Transverse colon (tissue), 4 donors: ENCODE measurements around the gene SASH1. TPM values are rescaled to one million over a fixed set of nuclear protein-coding genes. Genes with fewer than 3 reads are reported as not detected.
A peak's percentile ranks its signal among the peaks of the same experiment; 100 is the strongest.

Experiments used
- DNase-seq: peaks from one replicate; pipeline ENCODE4 v3.0.0-alpha.2; 2019
- H3K27ac ChIP-seq, 4 donors: fragments of 200-600 bp; sonication (generic); 2 replicates each; pipeline ENCODE4 v1.5.1; 2016 to 2018; ENCODE audit warnings: inconsistent platforms in 4 of 4
- H3K27me3 ChIP-seq: fragments of 200-600 bp; sonication (generic); 2 replicates; pipeline ENCODE4 v1.5.1; 2017; ENCODE audit warnings: inconsistent platforms
- H3K36me3 ChIP-seq, 4 donors: fragments of 200-600 bp; sonication (generic); 2 replicates each; pipeline ENCODE4 v1.5.1; 2017 to 2019; ENCODE audit warnings: inconsistent platforms in 4 of 4
- H3K4me1 ChIP-seq, 4 donors: fragments of 200-600 bp; sonication (generic); 2 replicates each; pipeline ENCODE4 v1.5.1; 2017 to 2020; ENCODE audit warnings: inconsistent platforms in 4 of 4
- H3K4me3 ChIP-seq, 4 donors: fragments of 200-600 bp; sonication (generic); 1 replicate in 1 of 4; 2 replicates in 3 of 4; pipeline versions ENCODE4 v1.5.1 to v1.6.1; 2017 to 2019; ENCODE audit warnings: inconsistent platforms in 4 of 4
- H3K9me3 ChIP-seq, 2 donors: fragments of 200-600 bp; sonication (generic); 2 replicates each; pipeline ENCODE4 v1.5.1; 2017 to 2019; ENCODE audit warnings: inconsistent platforms in 2 of 2
- CTCF ChIP-seq, 5 experiments: fragments of 200-600 bp in 3 of 5; fragments of 450-650 bp in 2 of 5; sonication (generic) in 3 of 5; IDR thresholded peaks; 1 replicate in 2 of 5; 2 replicates in 3 of 5; pipeline ENCODE4 v1.5.1; 2016 to 2017; ENCODE audit warnings: antibody characterized with exemption in 5 of 5, inconsistent platforms in 3 of 5, mild to moderate bottlenecking in 2 of 5, moderate library complexity in 1 of 5
- EP300 ChIP-seq: sonication (generic); formaldehyde crosslinking; IDR thresholded peaks from one replicate; pipeline ENCODE4 v1.6.1; 2017; ENCODE audit warnings: antibody characterized with exemption, low read depth
- POLR2A ChIP-seq: fragments of 450-650 bp; IDR thresholded peaks from one replicate; pipeline ENCODE4 v1.6.1; 2016; ENCODE audit warnings: antibody characterized with exemption, mild to moderate bottlenecking, moderate library complexity
- POLR2AphosphoS5 ChIP-seq, 3 donors: sonication (generic); formaldehyde crosslinking; IDR thresholded peaks; one replicate each; pipeline ENCODE4 v1.6.1; 2016; ENCODE audit warnings: antibody characterized with exemption in 3 of 3
- WGBS, 2 donors: methylation state at CpG; one replicate each; pipeline ENCODE4 v1.1.5; 2018; ENCODE audit warnings: low coverage in 1 of 2; 5-methylcytosine and 5-hydroxymethylcytosine counted together
- in situ Hi-C, 4 donors: fragments of 200-750 bp; cut with MboI; loops; one replicate each; pipeline versions ENCODE4 v1.15.0 to v1.15.1; 2017; ENCODE audit warnings: low sequenced_read_pairs in 3 of 4, low pct_ligation_motif_present in 1 of 4, low pct_unique_long_range_greater_than_20kb in 1 of 4
- intact Hi-C: fragments of 100-400 bp; cut with DNase I; formaldehyde crosslinking; loops from one replicate; pipeline ENCODE4 v1.15.1; 2023; ENCODE audit warnings: low total_unique reads
- total RNA-seq, 4 donors: library from RNA; depleted of rRNA; stranded (reverse); fragments of >200 nt; gene quantifications; one replicate each; pipeline ENCODE4 v1.1.0, GENCODE V29; 2016

SASH1 gene
- total RNA-seq, 4 donors from 2014 or later, result 16.5 to 71.6 (median 28.7) TPM

GRCh38 chr6:148518511-148519156 lies 176.0 kb downstream of the SASH1 start:
- H3K4me3 ChIP-seq, result no peak overlapping the region
- TF ChIP-seq EP300 (no peak), POLR2A (no peak), CTCF (IDR thresholded peaks at IDR 0.05) (no peak), POLR2AphosphoS5 (IDR thresholded peaks at IDR 0.05) (no peak)
- intact Hi-C loops (no loop called here), in situ Hi-C loops (no loop called here)
- DNase-seq, result no peak
- H3K4me1 ChIP-seq, result peaks cover 6 to 35% (median 18%) of the 10 kb centered on the region in 4 donors
- peak overlapping the region; percentile 33 to 66 (median 59) for H3K27ac ChIP-seq
- no peaks in the 10 kb centered on the region for H3K9me3 ChIP-seq
- H3K27me3 ChIP-seq, result no peaks in the 10 kb centered on the region
- 38 to 45% methylated on average over 3 to 12 of the region's 12 CpGs for WGBS, 2 donors
- no peaks in the 10 kb centered on the region for H3K36me3 ChIP-seq

DNA sequence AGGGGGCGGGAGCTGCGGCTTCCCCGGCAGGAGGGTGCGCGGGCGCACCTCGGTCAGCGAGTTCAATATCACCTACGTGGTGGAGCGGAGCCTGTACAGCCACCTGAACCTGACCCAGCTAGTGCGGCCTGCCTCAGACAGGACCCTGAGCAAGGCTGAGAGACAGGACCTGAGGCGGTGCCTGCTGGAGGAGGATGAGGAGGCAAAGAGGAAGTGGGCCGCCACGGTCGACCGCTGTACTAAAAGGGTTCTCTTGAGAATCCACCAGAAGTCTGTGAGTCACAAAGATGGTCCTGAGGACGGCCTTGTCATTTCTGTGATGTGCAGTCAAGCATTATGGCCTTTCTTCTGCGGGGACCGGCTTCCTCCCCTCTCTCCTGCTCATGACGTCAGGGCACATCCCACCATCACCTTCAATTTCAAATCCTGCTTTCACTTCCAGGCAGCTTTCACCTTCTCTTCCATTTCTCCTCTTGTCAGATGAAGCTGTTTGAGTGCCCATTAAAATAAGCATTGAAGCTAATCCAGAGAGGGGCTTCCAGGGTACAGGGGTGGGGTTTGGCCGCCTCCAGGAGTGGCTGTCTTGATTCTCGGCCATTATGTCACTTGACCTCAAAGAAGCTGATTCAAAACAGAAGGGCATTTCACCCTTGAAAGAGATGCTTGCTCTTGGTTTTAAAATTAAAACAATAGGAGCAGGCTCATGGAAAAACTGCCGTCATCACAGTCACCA lies 177.6 kb downstream of the SASH1 start:
- Histone ChIP-seq H3K9me3 (no peaks in the 10 kb centered on the region), H3K4me3 (no peak overlapping the region), H3K27me3 (no peaks in the 10 kb centered on the region), H3K27ac (peak overlapping the region; percentile 50 to 63 (median 53)), H3K4me1 (peaks cover 6 to 36% (median 19%) of the 10 kb centered on the region in 4 donors), H3K36me3 (no peaks in the 10 kb centered on the region)
- 78 to 83% methylated on average over 4 to 23 of the region's 23 CpGs for WGBS, 2 donors
- intact Hi-C loops, result no loop called here
- in situ Hi-C loops, result no loop called here
- DNase-seq, result no peak
- TF ChIP-seq CTCF (IDR thresholded peaks at IDR 0.05) (no peak), EP300 (no peak), POLR2AphosphoS5 (IDR thresholded peaks at IDR 0.05) (no peak), POLR2A (no peak)

- in situ Hi-C loops (no loop called here), intact Hi-C loops (no loop called here)
- peaks cover 6 to 41% (median 19%) of the 10 kb centered on the region in 4 donors for H3K4me1 ChIP-seq
- 55 to 56% methylated on average over 5 of the region's 5 CpGs for WGBS, 2 donors
- no peaks in the 10 kb centered on the region for H3K36me3 ChIP-seq
- no peaks in the 10 kb centered on the region for H3K27me3 ChIP-seq
- TF ChIP-seq POLR2AphosphoS5 (IDR thresholded peaks at IDR 0.05) (no peak), EP300 (no peak), POLR2A (no peak), CTCF (IDR thresholded peaks at IDR 0.05) (no peak)
- peak overlapping the region; percentile 40 to 55 (median 50) for H3K27ac ChIP-seq
- H3K9me3 ChIP-seq, result no peaks in the 10 kb centered on the region
- no peak overlapping the region for H3K4me3 ChIP-seq
- DNase-seq, result no peak
These were observed 178.5 kb downstream of the SASH1 start for GRCh38 chr6:148521158-148521557.

DNA sequence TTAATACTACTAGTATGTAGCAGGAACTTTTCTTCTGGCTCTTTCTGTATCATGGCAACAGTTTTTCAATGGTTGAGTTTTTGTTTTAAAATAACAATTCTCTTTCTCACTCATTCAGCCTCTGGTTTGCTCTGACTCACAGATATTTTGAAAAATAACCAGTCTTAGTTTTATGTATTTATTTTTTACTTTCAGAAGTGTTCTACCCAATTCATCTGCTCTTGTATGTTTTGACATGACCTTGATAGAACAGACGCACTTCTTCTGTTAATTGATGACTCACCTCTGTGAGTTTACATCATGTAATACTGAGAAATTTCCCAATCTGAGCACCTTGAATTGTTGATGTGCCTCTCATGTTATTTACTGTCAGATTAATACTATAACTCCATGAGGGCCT lies 178.9 kb downstream of the SASH1 start:
- WGBS, 2 donors, result 43 to 58% methylated on average over 1 of the region's 1 CpG
- in situ Hi-C loops (no loop called here), intact Hi-C loops (no loop called here)
- peaks cover 6 to 41% (median 19%) of the 10 kb centered on the region in 4 donors for H3K4me1 ChIP-seq
- H3K36me3 ChIP-seq, result no peaks in the 10 kb centered on the region
- peak overlapping the region; percentile 40 to 55 (median 50) for H3K27ac ChIP-seq
- DNase-seq, result no peak
- TF ChIP-seq POLR2A (no peak), CTCF (IDR thresholded peaks at IDR 0.05) (no peak), POLR2AphosphoS5 (IDR thresholded peaks at IDR 0.05) (peak in 2 of 3 donors; percentile 9 to 51)
- H3K4me3 ChIP-seq, result no peak overlapping the region
- no peaks in the 10 kb centered on the region for H3K27me3 ChIP-seq
- no peaks in the 10 kb centered on the region for H3K9me3 ChIP-seq
